ENCODE results near the gene SESTD1. TPM values are rescaled to one million over a fixed set of nuclear protein-coding genes. Genes with fewer than 3 reads are reported as not detected.

Gene SESTD1
- total and polyA plus RNA-seq, 2 of the 8 experiments (the other 6 are each of a cell fraction or from before 2014, with no cell fraction given), result 5.2 to 49.6 TPM

DNA sequence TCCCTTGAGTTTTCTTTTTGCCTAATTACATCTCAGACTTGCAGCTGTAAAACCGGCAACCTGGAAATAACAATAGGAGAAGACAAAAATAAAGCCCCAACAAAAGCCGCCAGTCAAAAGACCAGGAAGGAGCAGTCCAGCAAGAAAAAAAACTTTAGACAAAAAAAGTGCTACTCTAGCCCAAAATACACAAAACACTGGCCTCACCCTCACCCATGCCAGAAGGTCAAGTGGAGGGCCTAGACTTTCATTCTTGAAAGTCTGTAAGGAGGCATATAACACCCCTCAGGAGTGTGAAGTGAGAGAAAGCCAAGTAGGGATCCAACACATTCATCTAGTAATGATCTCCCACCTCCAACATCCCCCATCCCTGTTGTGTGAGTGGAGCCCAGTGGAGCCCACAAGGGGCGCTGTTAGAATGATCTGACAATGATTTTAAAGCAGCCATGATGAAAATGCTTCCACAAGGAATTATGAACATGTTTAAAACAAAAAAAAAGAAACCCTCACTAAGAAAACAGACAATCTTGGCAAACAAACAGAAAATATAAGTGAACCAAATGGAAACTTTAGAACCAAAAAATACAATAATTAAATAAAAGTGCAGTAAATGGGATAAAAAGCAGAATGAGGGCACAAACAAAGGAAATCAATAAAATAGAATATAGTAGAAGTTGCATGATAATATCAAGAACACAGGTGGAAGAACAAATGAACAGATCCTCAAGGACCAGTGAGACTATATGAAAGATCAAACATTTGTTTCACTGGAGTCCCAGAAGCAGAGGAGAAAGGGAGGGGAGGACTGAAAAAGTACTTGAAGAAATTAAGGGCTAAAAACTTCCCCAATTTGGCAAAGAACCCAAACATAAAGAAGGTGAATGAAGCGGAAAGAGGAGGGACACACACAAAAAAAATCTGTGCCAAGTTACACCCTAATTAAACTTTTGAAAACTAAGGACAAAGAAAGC is 23.9 kb downstream of the SESTD1 start:
- H3K18ac ChIP-seq (ENCODE audit: extremely low read depth, low read length), result no peak overlapping the region
- H3K79me1 ChIP-seq (ENCODE audit: low read depth, low read length), result no peaks in the 10 kb centered on the region
- H2BK15ac ChIP-seq (ENCODE audit: low read length), result no peak overlapping the region
- no peak overlapping the region for H4K8ac ChIP-seq (ENCODE audit: extremely low read depth, insufficient read depth, low read length)
- FAIRE-seq (peak; percentile 70), DNase-seq (ENCODE audit: low read depth in 1 of 2, low spot score in 2 of 2) (no peak)
- no peak overlapping the region for H3K4me2 ChIP-seq (ENCODE audit: insufficient read depth in 1 of 2, low read depth in 2 of 2, low read length in 2 of 2)
- ChIA-PET CTCF (ENCODE audit: partially characterized antibody) (interaction anchor here (0.7 to 1.9 kb wide), 4 partner anchors 14 to 20 kb away, joined by 3 to 9 read pairs (median 6); no protein-coding TSS in a partner anchor), POLR2A (ENCODE audit: partially characterized antibody) (no interaction called here)
- H4K91ac ChIP-seq (replicated peaks; ENCODE audit: insufficient read length, low read length), result no peak overlapping the region
- H3K27me3 ChIP-seq (replicated peaks in 1 of 4; ENCODE audit: control insufficient read depth in 3 of 4, extremely low read depth in 1 of 4, insufficient read depth in 3 of 4, low read length in 3 of 4), result no peaks in the 10 kb centered on the region
- no peaks in the 10 kb centered on the region for H3K36me3 ChIP-seq (ENCODE audit: control insufficient read depth in 2 of 4, insufficient read depth in 4 of 4, low read length in 3 of 4)
- no peak overlapping the region for H2BK12ac ChIP-seq (ENCODE audit: low read depth, low read length)
- H2BK5ac ChIP-seq (ENCODE audit: low read depth, low read length), result no peak overlapping the region
- no peaks in the 10 kb centered on the region for H4K20me1 ChIP-seq (replicated peaks in 1 of 2; ENCODE audit: control insufficient read depth in 1 of 2, insufficient read depth in 2 of 2, low read length in 2 of 2)
- no peak overlapping the region for H4K5ac ChIP-seq (ENCODE audit: insufficient read length, low read depth, low read length)
- no peak overlapping the region for H2BK20ac ChIP-seq (ENCODE audit: low read length)
- H2BK120ac ChIP-seq (replicated peaks; ENCODE audit: low read depth, low read length), result no peak overlapping the region
- H3K79me2 ChIP-seq (ENCODE audit: control insufficient read depth in 1 of 2, insufficient read depth in 2 of 2, low read length in 2 of 2), result peaks cover 0 to 52% of the 10 kb centered on the region in 2 experiments; a peak in 2 of 4 replicates
- H3K4ac ChIP-seq (replicated peaks; ENCODE audit: insufficient read length, low read depth, low read length), result no peak overlapping the region
- no peak overlapping the region for H3K27ac ChIP-seq (ENCODE audit: low read depth, low read length)
- H2AK5ac ChIP-seq (ENCODE audit: low read depth, low read length), result no peak overlapping the region
- WGBS, 2 experiments (ENCODE audit: extremely low coverage in 1 of 2, insufficient coverage in 1 of 2, insufficient read length in 1 of 2, insufficient replicate concordance in 2 of 2, low coverage in 1 of 2, low lambda C conversion rate in 2 of 2, missing lambda C conversion rate in 1 of 2), result 83% methylated on average over 4 of the region's 4 CpGs; no CpG with 5 or more reads in 1 of the 2 experiments
- no peak overlapping the region for H3K9ac ChIP-seq (replicated peaks in 1 of 4; ENCODE audit: extremely low read depth in 1 of 4, low read depth in 3 of 4, low read length in 3 of 4)
- H3K4me1 ChIP-seq (replicated peaks in 1 of 4; ENCODE audit: control insufficient read depth in 3 of 4, insufficient read depth in 4 of 4, low read length in 3 of 4), result peaks cover 0 to 4% (median 2%) of the 10 kb centered on the region in 4 experiments; a peak in 2 of 7 replicates
- H3K23me2 ChIP-seq (ENCODE audit: low read depth, low read length), result no peaks in the 10 kb centered on the region
- H2AFZ ChIP-seq (ENCODE audit: low read length), result no peak overlapping the region
- H3K56ac ChIP-seq (replicated peaks; ENCODE audit: insufficient read length, low read depth, low read length), result no peak overlapping the region
- no peaks in the 10 kb centered on the region for H3K9me3 ChIP-seq (ENCODE audit: insufficient read depth in 2 of 2, low read depth in 1 of 2, low read length in 1 of 2)
- H3K14ac ChIP-seq (ENCODE audit: insufficient read length), result no peak overlapping the region
- no peak overlapping the region for H3K23ac ChIP-seq (ENCODE audit: insufficient read length)
- H3K4me3 ChIP-seq (ENCODE audit: extremely low read depth in 1 of 4, insufficient read depth in 2 of 4, low read depth in 3 of 4, low read length in 4 of 4), result no peak overlapping the region
- TF ChIP-seq GTF2F1 (IDR thresholded peaks at IDR 0.05; ENCODE audit: borderline replicate concordance, low read depth, low read length) (no peak), RFX5 (IDR thresholded peaks at IDR 0.05; ENCODE audit: borderline replicate concordance, low read depth, low read length) (no peak), SP4 (IDR thresholded peaks at IDR 0.05; ENCODE audit: low read length) (no peak), RAD21 (IDR thresholded peaks at IDR 0.05 in 1 of 2, conservative IDR thresholded peaks at IDR 0.05 in 1 of 2; ENCODE audit: low read depth in 2 of 2, low read length in 2 of 2) (peak in 1 of 2 experiments; percentile 25; a peak in 2 of 4 replicates), TEAD4 (IDR thresholded peaks at IDR 0.05; ENCODE audit: low read depth, low read length) (no peak), BRCA1 (IDR thresholded peaks at IDR 0.05; ENCODE audit: low read depth, low read length) (no peak)
- TF ChIP-seq, protein P1, sequence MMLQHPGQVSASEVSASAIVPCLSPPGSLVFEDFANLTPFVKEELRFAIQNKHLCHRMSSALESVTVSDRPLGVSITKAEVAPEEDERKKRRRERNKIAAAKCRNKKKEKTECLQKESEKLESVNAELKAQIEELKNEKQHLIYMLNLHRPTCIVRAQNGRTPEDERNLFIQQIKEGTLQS (IDR thresholded peaks at IDR 0.05; ENCODE audit: insufficient read depth, low read depth, low read length), result no peak
- TF ChIP-seq, protein P2, sequence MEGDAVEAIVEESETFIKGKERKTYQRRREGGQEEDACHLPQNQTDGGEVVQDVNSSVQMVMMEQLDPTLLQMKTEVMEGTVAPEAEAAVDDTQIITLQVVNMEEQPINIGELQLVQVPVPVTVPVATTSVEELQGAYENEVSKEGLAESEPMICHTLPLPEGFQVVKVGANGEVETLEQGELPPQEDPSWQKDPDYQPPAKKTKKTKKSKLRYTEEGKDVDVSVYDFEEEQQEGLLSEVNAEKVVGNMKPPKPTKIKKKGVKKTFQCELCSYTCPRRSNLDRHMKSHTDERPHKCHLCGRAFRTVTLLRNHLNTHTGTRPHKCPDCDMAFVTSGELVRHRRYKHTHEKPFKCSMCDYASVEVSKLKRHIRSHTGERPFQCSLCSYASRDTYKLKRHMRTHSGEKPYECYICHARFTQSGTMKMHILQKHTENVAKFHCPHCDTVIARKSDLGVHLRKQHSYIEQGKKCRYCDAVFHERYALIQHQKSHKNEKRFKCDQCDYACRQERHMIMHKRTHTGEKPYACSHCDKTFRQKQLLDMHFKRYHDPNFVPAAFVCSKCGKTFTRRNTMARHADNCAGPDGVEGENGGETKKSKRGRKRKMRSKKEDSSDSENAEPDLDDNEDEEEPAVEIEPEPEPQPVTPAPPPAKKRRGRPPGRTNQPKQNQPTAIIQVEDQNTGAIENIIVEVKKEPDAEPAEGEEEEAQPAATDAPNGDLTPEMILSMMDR (IDR thresholded peaks at IDR 0.05; ENCODE audit: control extremely low read depth in 1 of 3, insufficient read depth in 1 of 3, low read depth in 1 of 3, low read length in 3 of 3), result peak; percentile 28 to 59 (median 49); a peak in 3 of 4 replicates
